C1 segment of cervical spinal cord (tissue), 14 donors: ENCODE measurements around the gene PRM3.

Experiments
- DNase-seq, 14 donors: peaks; one replicate each; lab custom pipeline; 2025; lab: John Stamatoyannopoulos, UW

Gene PRM3

DNA sequence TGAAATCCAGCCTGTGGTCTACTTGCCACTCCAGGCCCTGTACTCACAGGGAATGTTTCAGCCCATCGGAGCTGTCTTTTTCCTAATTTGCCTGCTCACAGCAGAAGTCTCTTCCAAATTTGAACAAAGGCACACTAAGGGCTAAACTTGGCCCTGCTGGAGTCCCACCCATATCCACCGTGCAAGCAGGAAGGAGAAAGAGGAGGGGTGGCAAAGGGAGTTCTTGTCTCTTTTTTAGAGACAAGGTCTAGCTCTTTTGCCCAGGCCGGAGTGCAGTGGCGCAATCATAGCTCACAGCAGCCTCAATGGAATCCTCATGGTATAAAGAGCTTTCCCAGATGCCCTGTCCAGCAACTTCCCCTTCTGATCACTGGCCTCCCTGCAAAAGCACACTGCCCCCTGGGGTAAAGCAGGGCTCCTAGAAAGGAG lies 10.4 kb upstream of the PRM3 start:
- DNase-seq = no peak

GRCh38 chr16:11280616-11281522 lies 7.4 kb upstream of the PRM3 start, which contains the start of gene PRM1:
Gene PRM1, minus strand, starts transcription at chr16:11281330. Its CDS starts 92 bp downstream, at chr16:11281238.
- DNase-seq = no peak

DNA sequence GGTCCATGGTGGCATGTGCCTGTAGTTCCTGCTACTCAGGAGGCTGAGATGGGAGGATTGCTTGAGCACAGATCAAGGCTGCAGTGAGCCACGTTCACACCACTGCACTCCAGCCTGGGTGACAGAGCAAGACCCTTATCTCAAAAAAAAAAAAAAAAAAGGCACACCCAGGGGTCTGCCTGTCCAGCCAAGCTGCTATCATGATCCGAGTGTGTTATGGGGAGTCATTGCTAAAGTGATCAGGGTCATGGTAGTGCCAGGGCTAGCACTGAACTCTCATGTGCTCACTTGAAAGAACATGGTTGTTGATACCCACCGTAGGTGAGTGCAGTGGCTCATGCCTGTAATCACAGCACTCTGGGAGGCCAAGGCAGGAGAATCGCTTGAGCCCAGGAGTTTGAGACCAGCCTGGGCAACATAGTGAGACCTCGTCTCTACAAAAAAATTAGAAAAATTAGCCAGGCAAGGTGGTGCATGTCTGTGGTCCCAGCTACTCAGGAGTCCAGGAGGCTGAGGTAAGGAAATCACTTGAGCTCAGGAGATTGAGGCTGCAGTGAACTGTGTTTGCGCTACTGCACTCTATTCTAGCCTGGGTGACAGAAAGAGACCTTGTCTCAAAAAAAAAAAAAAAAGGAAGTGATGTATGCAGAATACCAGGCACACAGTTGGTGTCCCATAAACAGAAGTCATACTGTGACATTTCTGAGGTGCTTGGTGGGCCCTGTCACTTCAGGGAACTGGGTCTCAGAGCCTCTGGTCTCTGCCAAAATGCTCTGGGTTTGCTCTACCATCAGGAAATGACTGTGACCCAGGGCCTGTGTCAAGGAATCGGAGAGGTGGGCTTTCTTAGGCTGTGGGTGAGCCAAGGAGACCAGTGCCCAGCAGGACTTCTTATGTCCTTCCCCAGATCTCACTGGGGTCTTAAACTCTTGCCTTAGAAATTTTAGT lies 5.5 kb upstream of the PRM3 start:
- DNase-seq = no peak

GRCh38 chr16:11277607-11278337 lies 4.3 kb upstream of the PRM3 start:
- no peak for DNase-seq

GRCh38 chr16:11276896-11277593 lies 3.6 kb upstream of the PRM3 start:
- DNase-seq = no peak

DNA sequence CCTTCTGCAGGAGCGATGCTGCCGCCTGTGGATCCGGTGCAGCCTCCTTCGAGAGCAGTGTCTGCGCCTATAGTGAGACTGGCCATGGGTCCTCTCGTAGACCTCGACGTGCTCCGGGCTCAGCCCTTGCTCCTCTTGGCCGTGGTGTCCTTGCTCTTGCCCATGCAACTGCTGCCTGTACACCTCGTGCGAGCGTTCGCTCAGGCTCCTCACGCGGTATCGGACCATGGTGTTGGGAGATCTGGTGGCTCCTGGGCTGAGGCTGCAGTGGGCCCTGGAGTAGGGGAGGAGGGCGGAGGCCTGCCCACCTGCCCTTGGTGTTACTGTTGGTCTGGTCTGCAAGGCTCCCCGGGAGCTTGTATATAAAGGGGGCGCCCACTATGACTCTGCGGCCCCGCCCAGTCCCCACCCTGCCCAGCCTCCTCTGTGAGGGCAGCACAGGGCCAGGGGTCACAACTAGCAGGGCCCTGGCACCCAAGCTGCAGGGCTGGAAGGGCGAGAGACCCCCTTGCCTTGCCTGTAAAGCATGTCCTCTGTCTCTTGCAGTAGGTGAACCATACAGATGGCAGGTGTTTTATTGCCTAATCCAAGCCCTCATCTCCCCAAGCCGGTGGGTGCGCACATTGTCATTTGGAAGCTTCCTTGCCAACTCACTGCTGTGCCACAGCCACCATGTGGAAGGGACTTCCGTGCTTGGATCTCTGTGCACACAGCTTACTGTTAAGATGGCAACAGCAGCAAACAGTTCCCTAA lies 2.9 kb upstream of the PRM3 start, which contains the start of gene PRM2:
Gene PRM2 (minus strand): TSS at position 338 of the 753 bp plus-strand sequence. CDS start 110 bp downstream, at position 228.
- DNase-seq = no peak

DNA sequence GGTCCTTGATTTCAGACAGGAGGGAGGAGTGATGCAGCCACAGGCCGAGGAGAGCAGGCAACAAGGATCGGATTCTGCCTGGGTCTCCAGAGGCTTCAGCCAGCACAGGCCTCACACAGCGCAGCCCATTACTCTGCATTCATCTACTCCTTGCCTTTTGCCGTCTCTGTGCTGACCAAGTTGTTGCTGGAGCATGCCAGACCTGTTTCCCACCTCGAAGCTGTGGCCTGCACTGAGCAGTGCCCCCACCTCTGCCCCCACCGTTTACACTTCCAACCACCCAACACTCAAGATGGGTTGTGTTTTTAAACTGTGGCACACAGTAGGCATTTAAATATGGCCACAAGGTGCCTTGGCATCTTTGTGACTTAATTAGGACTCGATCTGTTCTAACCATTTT lies 1.5 kb upstream of the PRM3 start:
- DNase-seq = no peak

GRCh38 chr16:11273721-11274324 lies 394 bp upstream of the PRM3 start:
- no peak for DNase-seq

- DNase-seq = no peak
These were observed 945 bp downstream of the PRM3 start for GRCh38 chr16:11272484-11272883.

GRCh38 chr16:11271610-11272009 lies 1.8 kb downstream of the PRM3 start:
- no peak for DNase-seq

- DNase-seq = no peak
These were observed 2.7 kb downstream of the PRM3 start for GRCh38 chr16:11270602-11271162.

- no peak for DNase-seq
These were observed 4.5 kb downstream of the PRM3 start, which contains the start of gene TNP2 for GRCh38 chr16:11268921-11269375. Gene TNP2, minus strand, starts transcription at chr16:11269325. Its CDS starts 63 bp downstream, at chr16:11269262.

DNA sequence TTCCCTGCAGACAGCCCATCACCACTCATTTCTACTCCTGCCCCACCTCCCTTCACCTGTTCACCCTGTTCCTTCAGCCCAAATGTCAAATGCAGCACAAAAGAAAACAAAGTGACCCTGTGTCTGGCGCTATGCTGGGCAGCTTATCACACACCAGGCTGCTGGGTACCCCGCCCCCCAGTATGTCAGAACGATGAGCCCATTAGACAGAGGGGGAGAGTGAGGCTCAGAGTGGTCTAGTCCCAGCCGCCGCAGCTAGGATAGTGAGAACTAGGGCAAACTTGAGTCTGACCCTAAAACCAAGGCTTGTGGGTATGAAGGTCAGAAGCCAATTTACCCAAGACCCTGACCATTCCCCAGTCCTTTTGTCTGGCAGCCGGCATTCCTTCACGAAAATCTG lies 8.3 kb downstream of the PRM3 start:
- no peak for DNase-seq

DNA sequence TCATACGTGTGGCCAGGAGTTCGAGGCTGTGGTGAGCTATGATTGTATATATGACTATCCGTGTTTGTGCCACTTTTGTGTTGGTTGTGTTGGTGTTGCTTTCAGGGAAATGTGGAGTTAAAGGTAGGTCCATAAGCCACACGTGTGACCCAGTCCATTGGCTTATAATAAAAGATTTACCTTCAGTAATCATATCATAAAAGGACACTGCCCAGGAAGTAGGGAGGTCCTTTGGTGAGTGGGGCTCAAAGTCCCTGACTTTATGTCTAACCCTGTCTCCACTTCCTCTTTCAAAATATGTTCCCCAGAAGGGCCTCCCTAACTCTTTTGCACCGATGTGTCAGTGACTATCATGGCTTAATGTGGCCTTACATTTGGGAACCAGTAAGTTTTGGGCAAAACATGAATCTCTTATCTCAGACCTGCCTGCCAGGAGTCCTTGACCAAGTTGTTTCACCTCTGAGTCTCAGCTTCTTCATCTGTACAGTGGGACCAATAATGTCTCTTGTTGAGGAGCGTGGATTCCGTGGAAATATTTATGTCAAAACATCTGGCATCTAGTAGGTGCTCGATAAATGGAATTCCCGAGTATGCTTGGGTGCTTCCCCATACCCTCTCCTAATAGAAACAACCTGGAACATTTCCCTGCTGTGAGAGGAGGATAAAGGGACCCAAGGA lies 9.1 kb downstream of the PRM3 start:
- DNase-seq = no peak

DNA sequence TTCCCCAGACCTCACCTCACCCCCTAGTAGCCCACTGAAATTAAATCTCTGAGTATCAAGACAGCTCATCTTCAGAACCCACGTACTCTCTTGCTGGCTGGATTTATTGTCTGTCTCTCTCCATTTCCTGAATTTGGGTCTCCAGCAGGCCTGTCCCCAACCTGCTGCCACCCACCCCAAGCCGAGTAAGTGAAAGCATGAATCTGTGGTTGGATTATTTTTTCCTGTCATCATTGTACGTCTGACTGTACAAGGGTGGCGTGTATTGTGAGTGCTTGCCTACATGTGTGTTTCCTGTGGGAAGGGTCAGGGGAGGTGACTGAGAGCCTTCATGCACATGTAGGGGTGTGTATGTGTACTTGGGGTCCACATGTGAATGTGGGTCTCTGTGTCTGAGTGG lies 9.7 kb downstream of the PRM3 start:
- no peak for DNase-seq

DNA sequence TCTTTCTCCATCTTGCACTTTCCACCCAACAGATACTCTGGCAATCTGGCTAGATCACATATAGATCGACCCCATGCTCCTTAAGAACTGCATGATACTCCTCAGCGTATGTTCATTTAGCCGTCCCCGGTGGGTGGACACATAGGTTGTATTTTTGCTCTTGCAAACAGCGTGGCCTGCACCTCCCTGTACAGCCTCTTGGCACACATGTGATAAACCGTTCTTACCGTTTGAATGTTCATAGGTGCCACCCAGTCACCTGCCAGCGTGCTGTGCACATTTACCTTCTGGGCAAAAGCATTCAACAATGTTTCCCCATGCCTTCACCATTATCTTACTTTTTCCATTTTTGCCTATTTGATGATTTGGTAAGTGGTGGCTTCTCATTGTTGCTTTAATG lies 10.5 kb downstream of the PRM3 start:
- DNase-seq = no peak

GRCh38 chr16:11260596-11260966 lies 12.8 kb downstream of the PRM3 start:
- DNase-seq = no peak
